ENCODE data around the gene CHRDL1.
"Not testable (repeated sequence)": the region's sequence is repeated elsewhere in the genome, so short reads cannot be mapped to it uniquely, and the experiment has no call there.

CHRDL1 gene

DNA sequence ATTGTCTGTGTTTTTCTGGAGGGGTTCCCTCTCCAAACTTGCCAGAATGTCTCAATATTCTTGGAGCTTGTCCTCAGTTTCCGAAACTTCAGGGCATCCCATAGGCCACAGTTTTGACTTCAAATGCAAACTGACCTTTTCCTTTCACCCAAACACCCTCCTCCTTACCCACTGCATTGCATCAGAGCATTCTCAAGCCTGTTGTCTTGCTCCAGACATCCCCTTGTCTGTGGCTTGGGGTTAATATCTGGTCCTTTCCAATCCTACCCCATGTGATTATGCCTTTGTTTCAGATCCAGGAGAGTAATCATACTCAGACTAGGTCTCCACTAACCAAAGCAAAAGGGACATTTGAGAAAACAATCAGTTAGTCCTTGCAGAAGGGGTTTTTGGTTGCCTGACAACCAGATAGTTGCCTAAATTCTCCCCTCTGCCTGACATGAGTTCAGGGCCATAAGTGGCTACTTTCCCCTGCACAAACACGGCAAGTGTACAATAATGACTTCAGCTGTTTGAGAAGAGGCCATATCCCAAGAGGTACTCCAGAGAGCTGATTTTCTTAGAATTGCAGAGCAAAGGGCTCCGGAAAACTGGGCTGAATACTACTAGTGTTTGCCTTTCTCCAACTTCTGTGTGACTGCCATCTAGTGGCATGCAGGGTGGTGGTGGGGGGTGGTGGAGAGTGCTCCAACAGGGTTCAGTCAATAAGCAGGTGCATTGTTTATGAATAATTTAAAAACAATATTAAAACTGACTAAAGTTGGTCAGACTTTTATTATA lies 130.2 kb downstream of the CHRDL1 start:
- DNase-seq (ENCODE audit: low spot score): no peak

GRCh38 chrX:110657073-110657472 lies 138.5 kb downstream of the CHRDL1 start:
- DNase-seq (ENCODE audit: low spot score): no peak

DNA sequence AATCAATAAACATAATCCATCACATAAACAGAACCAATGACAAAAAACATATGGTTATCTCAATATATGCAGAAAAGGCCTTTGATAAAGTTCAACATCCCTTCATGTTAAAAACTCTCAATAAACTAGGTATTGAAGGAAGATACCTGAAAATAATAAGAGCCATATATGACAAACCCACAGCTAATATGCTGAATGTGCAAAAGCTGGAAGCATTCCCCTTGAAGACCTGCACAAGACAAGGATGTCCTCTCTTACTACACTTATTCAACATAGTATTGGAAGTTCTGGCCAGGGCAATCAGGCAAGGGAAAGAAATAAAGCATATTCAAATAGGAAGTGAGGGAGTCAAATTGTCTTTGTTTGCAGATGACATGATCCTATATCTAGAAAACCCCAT lies 141.3 kb downstream of the CHRDL1 start:
- not testable (repeated sequence) for DNase-seq (ENCODE audit: low spot score)

DNA sequence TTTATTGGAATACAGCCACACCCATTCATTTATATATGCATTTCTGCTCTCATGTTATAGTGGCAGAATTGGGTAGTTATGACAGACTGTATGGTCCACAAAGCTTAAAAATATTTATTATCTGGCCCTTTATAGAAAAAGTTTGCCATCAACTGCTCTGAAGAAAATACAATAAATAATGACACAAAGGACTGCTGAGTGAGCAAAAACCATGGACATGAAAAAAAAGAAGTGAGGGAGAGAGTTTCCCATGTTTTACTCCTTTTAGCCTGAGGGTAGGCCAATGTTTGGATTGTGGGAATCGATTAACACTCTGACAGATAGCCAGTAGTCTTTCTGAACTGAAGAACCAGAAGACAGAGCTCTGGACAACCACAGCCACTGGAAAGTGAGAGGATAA lies 149.2 kb downstream of the CHRDL1 start:
- DNase-seq (ENCODE audit: low spot score): no peak

All from putamen (tissue), 1 donor.